Fibroblast of upper back skin (primary cell): ENCODE data around the gene RFC3.

Experiments used
- DNase-seq: peaks from one replicate; pipeline ENCODE4 v3.0.0-alpha.2; 2013

Gene RFC3

GRCh38 chr13:33868343-33868994 is 50.5 kb downstream of the RFC3 start:
- DNase-seq: no peak

- DNase-seq: no peak
Measured at GRCh38 chr13:33869005-33869404, 51.1 kb downstream of the RFC3 start.

GRCh38 chr13:33870046-33870668 is 52.2 kb downstream of the RFC3 start:
- DNase-seq: no peak

GRCh38 chr13:33871207-33872004 is 53.5 kb downstream of the RFC3 start:
- no peak for DNase-seq

GRCh38 chr13:33872005-33872351 is 54.0 kb downstream of the RFC3 start:
- no peak for DNase-seq

GRCh38 chr13:33873251-33873908 is 55.4 kb downstream of the RFC3 start:
- DNase-seq: no peak

GRCh38 chr13:33874871-33875270 is 56.9 kb downstream of the RFC3 start:
- DNase-seq: no peak

- no peak for DNase-seq
Measured at GRCh38 chr13:33875618-33876401, 57.9 kb downstream of the RFC3 start.

- no peak for DNase-seq
Measured at GRCh38 chr13:33876716-33877394, 58.9 kb downstream of the RFC3 start.

- no peak for DNase-seq
Measured at GRCh38 chr13:33879118-33879517, 61.2 kb downstream of the RFC3 start.

- DNase-seq: no peak
Measured at GRCh38 chr13:33882804-33883203, 64.9 kb downstream of the RFC3 start.

GRCh38 chr13:33884531-33885220 is 66.7 kb downstream of the RFC3 start:
- DNase-seq: no peak
